Fibroblast of lung (primary cell): ENCODE results near the gene ABLIM2.

Experiments used
- EZH2 ChIP-seq: IDR thresholded peaks from 2 replicates; pipeline ENCODE4 v1.5.1; 2012; ENCODE audit warnings: low read length, control low read depth, mild to moderate bottlenecking; ENCODE audit errors: missing control alignments
- TF ChIP-seq, protein P1 (sequence below), 2 donors: IDR thresholded peaks in 1 of 2; conservative IDR thresholded peaks in 1 of 2; 1 replicate in 1 of 2; 2 replicates in 1 of 2; pipeline ENCODE4 v1.5.1; 2011 to 2012; ENCODE audit warnings: low read length in 2 of 2, control low read depth in 1 of 2, inconsistent platforms in 1 of 2, low read depth in 1 of 2, mild to moderate bottlenecking in 1 of 2

DNA sequence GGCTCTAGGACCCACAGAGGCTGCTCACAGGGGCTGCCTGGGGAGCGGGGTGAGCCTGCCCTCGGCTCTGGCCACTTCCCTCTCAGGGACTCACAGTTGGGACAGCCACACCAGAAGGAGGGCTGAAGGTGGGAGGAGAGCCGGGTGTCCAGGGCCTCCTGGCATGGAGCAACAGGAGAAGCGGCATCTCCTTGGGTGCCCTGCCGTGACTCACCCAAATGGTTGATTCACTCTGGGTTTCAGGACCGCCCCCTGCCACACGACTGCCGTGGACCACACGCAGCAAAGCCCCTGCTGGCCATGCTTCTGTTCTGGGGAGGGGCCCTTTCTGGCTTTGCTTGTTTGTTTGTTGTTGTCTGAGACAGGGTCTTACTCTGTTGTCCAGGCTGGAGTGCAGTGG lies 132.9 kb downstream of the ABLIM2 start:
- TF ChIP-seq, protein P1, sequence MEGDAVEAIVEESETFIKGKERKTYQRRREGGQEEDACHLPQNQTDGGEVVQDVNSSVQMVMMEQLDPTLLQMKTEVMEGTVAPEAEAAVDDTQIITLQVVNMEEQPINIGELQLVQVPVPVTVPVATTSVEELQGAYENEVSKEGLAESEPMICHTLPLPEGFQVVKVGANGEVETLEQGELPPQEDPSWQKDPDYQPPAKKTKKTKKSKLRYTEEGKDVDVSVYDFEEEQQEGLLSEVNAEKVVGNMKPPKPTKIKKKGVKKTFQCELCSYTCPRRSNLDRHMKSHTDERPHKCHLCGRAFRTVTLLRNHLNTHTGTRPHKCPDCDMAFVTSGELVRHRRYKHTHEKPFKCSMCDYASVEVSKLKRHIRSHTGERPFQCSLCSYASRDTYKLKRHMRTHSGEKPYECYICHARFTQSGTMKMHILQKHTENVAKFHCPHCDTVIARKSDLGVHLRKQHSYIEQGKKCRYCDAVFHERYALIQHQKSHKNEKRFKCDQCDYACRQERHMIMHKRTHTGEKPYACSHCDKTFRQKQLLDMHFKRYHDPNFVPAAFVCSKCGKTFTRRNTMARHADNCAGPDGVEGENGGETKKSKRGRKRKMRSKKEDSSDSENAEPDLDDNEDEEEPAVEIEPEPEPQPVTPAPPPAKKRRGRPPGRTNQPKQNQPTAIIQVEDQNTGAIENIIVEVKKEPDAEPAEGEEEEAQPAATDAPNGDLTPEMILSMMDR (conservative IDR thresholded peaks at IDR 0.05 in 1 of 2, IDR thresholded peaks at IDR 0.05 in 1 of 2; ENCODE audit: low read depth in 1 of 2, low read length in 2 of 2), result no peak
- TF ChIP-seq EZH2, result no peak
